Erythroblast (primary cell): Measurements from ENCODE around the gene UNK.

Experiments used
- GATA1 ChIP-seq: IDR thresholded peaks from 2 replicates; pipeline ENCODE4 v1.6.1; 2011; ENCODE audit warnings: low read depth, mild to moderate bottlenecking, control low read depth, low read length, moderate library complexity
- POLR2A ChIP-seq: IDR thresholded peaks from 2 replicates; pipeline ENCODE4 v1.6.1; 2011; ENCODE audit warnings: mild to moderate bottlenecking, low read length

DNA sequence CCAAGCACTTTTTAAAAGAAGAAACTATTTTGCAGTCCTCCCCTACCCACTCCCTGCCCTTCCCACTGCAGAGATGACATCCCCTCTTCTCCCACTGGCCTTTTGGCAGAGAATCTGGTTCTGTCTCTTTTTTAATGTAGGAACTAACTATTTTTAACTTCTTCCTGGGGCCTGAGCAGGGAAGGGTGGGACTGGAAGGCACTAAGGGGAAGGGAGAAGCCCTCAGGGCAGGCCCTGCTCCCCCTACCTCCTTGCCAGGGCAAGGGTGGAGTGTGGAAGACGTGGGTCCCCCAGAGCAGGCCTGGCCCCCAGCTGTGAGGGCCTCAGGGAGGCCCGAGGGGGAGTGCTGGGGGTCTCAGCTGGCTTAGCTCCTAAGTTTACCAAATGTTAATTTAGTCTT, 40.1 kb downstream of the UNK start:
- no peak for TF ChIP-seq POLR2A
- TF ChIP-seq GATA1 = no peak
